ENCODE results near the gene WDR82. TPM values are rescaled to one million over a fixed set of nuclear protein-coding genes. Genes with fewer than 3 reads are reported as not detected.

Gene WDR82
- total and polyA plus RNA-seq, 5 donors from 2014 or later: 85.9 to 116 (median 109) TPM

GRCh38 chr3:52242039-52242438, 36.4 kb downstream of the WDR82 start:
- Histone ChIP-seq H3K9me3 (ENCODE audit: control insufficient read depth in 2 of 2, low read length in 2 of 2) (no peaks in the 10 kb centered on the region), H3K27me3 (ENCODE audit: control insufficient read depth, insufficient read depth, low read length) (no peaks in the 10 kb centered on the region), H3K36me3 (ENCODE audit: control insufficient read depth, insufficient read depth, low read length) (no peaks in the 10 kb centered on the region), H3K27ac (ENCODE audit: insufficient read depth, low read length, poor library complexity, severe bottlenecking) (peak overlapping the region; percentile 90), H3K4me1 (ENCODE audit: control insufficient read depth, insufficient read depth, low read length, poor library complexity, severe bottlenecking) (peaks cover 73% of the 10 kb centered on the region), H3K4me3 (ENCODE audit: low read depth, low read length) (no peak overlapping the region)
- H3K27me3 Mint-ChIP-seq: peaks cover 6% of the 10 kb centered on the region
- ATAC-seq (ENCODE audit: low read depth in 2 of 2) (no peak), DNase-seq (no peak)
- H3K4me3 Mint-ChIP-seq: peak overlapping the region in 2 of 4 donors; percentile 72 to 100
- H3K4me1 Mint-ChIP-seq: peaks cover 8 to 85% (median 59%) of the 10 kb centered on the region in 4 donors
- H3K27ac Mint-ChIP-seq: peak overlapping the region in 1 of 3 donors; percentile 62
- no peaks in the 10 kb centered on the region for H3K9me3 Mint-ChIP-seq
- H3K36me3 Mint-ChIP-seq: no peaks in the 10 kb centered on the region

DNA sequence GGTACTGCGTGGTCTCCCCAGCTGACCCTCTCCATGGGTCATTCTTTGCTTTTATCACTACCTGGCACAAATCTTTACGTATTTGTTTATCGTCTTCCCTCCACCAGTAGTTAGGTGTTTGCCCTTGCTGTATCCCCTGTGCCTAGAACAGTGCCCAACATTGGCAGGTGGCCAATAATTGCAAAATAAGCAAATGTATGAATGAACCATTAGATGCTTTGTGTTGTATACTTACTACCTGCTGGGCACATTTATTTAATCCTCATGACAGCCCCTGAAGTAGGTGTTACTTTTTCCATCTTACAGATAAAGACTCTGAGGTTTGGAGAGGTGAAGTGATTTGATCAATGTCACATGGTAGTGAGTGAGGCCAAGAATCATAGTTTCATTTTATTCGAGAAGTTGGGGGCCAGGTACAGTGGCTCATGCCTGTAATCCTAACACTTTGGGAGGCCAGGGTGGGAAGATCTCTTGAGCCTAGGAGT, 37.5 kb downstream of the WDR82 start:
- Mint-ChIP-seq H3K27me3 (peaks cover 6% of the 10 kb centered on the region), H3K4me1 (peaks cover 8 to 85% (median 54%) of the 10 kb centered on the region in 4 donors), H3K9me3 (no peaks in the 10 kb centered on the region), H3K4me3 (peak overlapping the region; percentile 97 to 100 (median 98)), H3K27ac (peak overlapping the region; percentile 70 to 97 (median 92)), H3K36me3 (no peaks in the 10 kb centered on the region)
- H3K4me3 ChIP-seq (ENCODE audit: low read depth, low read length): peak overlapping the region; percentile 80
- H3K27me3 ChIP-seq (ENCODE audit: control insufficient read depth, insufficient read depth, low read length): no peaks in the 10 kb centered on the region
- ATAC-seq (ENCODE audit: low read depth in 2 of 2) (no peak), DNase-seq (peak in 1 of 3 donors; percentile 34)
- H3K36me3 ChIP-seq (ENCODE audit: control insufficient read depth, insufficient read depth, low read length): no peaks in the 10 kb centered on the region
- H3K9me3 ChIP-seq (ENCODE audit: control insufficient read depth in 2 of 2, low read length in 2 of 2): no peaks in the 10 kb centered on the region
- H3K4me1 ChIP-seq (ENCODE audit: control insufficient read depth, insufficient read depth, low read length, poor library complexity, severe bottlenecking): peaks cover 73% of the 10 kb centered on the region
- peak overlapping the region; percentile 90 for H3K27ac ChIP-seq (ENCODE audit: insufficient read depth, low read length, poor library complexity, severe bottlenecking)

DNA sequence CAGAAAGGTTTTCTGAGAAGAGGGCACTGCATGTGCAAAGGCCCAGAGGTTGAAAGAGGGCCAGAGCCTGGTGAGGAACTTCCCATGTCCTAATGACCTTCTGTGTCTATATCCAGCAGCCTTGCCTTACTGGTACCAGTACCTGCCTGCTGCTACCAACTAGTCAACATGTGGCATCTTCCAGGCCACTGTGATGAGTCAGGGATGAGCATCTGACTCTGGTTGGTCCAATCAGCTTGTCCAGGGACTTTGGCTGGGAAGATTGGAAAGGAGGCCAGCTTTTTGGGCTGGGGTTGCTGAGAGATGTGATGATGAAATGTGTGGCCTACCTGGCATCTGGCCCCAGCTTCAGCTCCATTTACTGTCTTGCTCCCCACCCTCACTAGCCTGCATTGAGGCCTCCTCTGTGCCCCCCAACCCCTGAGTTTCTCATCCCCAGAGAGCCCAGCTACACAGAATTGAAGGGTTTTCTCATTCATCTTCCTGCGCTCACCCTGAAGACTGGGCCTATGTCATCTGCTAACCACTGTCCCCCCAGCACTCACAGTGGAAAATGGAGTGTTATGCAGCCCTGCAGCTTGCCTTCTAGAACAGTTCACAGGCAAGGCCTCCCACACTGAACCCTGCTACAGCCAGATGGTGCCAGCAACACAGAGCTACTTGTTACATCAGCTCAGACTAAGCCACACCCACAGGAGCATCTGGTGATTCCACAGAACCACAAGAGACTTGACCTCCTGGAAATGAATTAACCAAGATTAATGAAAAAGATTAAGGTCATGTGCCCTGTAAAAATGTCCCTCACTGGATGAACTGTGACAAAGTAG, 38.2 kb downstream of the WDR82 start:
- H3K27ac ChIP-seq (ENCODE audit: insufficient read depth, low read length, poor library complexity, severe bottlenecking): peak overlapping the region; percentile 90
- no peaks in the 10 kb centered on the region for H3K9me3 ChIP-seq (ENCODE audit: control insufficient read depth in 2 of 2, low read length in 2 of 2)
- H3K36me3 Mint-ChIP-seq: no peaks in the 10 kb centered on the region
- H3K9me3 Mint-ChIP-seq: no peaks in the 10 kb centered on the region
- peak overlapping the region; percentile 80 for H3K4me3 ChIP-seq (ENCODE audit: low read depth, low read length)
- H3K4me1 ChIP-seq (ENCODE audit: control insufficient read depth, insufficient read depth, low read length, poor library complexity, severe bottlenecking): peaks cover 74% of the 10 kb centered on the region
- no peaks in the 10 kb centered on the region for H3K27me3 ChIP-seq (ENCODE audit: control insufficient read depth, insufficient read depth, low read length)
- peaks cover 6% of the 10 kb centered on the region for H3K27me3 Mint-ChIP-seq
- peaks cover 2% of the 10 kb centered on the region for H3K36me3 ChIP-seq (ENCODE audit: control insufficient read depth, insufficient read depth, low read length)
- DNase-seq (peak in 2 of 3 donors; percentile 20 to 85), ATAC-seq (ENCODE audit: low read depth in 2 of 2) (peak in 1 of 2 donors; percentile 14)
- peak overlapping the region; percentile 70 to 97 (median 92) for H3K27ac Mint-ChIP-seq
- H3K4me1 Mint-ChIP-seq: peaks cover 8 to 89% (median 59%) of the 10 kb centered on the region in 4 donors
- peak overlapping the region; percentile 97 to 100 (median 98) for H3K4me3 Mint-ChIP-seq

DNA sequence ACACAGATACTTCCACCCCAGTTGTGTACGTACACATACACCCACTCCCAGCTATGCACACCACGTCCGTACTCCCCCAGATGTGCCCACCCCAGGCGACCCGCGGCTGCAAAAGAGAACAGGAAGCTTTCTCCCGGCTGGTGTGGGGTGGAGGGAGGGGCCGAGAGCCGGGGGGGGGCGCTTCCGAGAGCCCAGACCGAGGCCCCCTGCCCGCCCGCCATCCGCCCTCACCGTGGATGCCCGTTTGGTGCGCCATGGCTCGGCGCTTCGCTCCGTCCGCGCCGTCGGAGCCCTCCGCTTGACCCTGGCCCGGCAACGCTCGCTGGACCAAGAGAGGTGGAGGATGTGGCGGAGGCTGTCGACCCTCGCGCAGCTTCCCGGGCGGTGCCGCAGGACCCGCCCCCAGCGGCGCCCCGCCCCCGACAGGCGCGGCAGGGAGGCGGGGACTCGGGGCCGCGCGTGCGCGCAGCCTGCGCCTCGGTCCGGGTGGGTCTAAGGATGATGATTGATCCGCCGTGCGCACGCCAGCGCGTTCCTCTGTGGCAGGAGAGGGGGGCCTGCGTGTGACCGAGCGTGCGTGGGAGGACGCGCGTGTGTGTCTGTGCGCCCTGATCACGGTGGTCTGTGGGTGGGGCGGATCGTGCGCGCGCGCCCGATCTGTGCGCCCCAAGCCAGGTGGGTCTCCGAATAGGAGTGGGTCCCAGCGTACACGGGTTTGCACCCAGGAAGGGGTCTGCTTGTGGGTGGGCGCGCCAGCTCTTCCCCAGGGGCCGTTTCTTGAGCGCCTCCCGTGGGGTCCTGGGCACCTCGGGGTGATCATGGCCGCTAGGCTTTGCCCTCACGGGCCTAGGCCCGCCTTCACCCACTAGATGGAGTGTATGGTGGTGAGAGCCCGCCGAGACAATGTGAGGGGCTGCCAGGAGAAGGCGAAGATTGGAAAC, 39.4 kb downstream of the WDR82 start, which contains the start of gene TWF2:
Gene TWF2, minus strand, starts transcription at position 398 of the 941 bp plus-strand sequence. Its CDS starts 142 bp downstream, at position 256.
- ATAC-seq (ENCODE audit: low read depth in 2 of 2) (peak; percentile 84), DNase-seq (peak; percentile 84 to 90 (median 85))
- peak within 1 kb of the TSS; percentile 90 for H3K27ac ChIP-seq (ENCODE audit: insufficient read depth, low read length, poor library complexity, severe bottlenecking)
- H3K4me3 ChIP-seq (ENCODE audit: low read depth, low read length): peak within 1 kb of the TSS; percentile 97
- Mint-ChIP-seq H3K27me3 (peaks cover 6% of the 10 kb centered on the region), H3K4me1 (peaks cover 8 to 88% (median 56%) of the 10 kb centered on the region in 4 donors), H3K36me3 (no peaks in the 10 kb centered on the region), H3K27ac (peak within 1 kb of the TSS; percentile 92 to 98 (median 97)), H3K4me3 (peak within 1 kb of the TSS; percentile 97 to 100 (median 98)), H3K9me3 (no peaks in the 10 kb centered on the region)
- no peaks in the 10 kb centered on the region for H3K27me3 ChIP-seq (ENCODE audit: control insufficient read depth, insufficient read depth, low read length)
- H3K4me1 ChIP-seq (ENCODE audit: control insufficient read depth, insufficient read depth, low read length, poor library complexity, severe bottlenecking): peaks cover 72% of the 10 kb centered on the region
- peaks cover 14% of the 10 kb centered on the region for H3K36me3 ChIP-seq (ENCODE audit: control insufficient read depth, insufficient read depth, low read length)
- no peaks in the 10 kb centered on the region for H3K9me3 ChIP-seq (ENCODE audit: control insufficient read depth in 2 of 2, low read length in 2 of 2)

GRCh38 chr3:52238193-52238760, 40.2 kb downstream of the WDR82 start:
- Histone ChIP-seq H3K27ac (ENCODE audit: insufficient read depth, low read length, poor library complexity, severe bottlenecking) (peak overlapping the region; percentile 90), H3K9me3 (ENCODE audit: control insufficient read depth in 2 of 2, low read length in 2 of 2) (no peaks in the 10 kb centered on the region), H3K36me3 (ENCODE audit: control insufficient read depth, insufficient read depth, low read length) (peaks cover 18% of the 10 kb centered on the region), H3K27me3 (ENCODE audit: control insufficient read depth, insufficient read depth, low read length) (no peaks in the 10 kb centered on the region), H3K4me3 (ENCODE audit: low read depth, low read length) (peak overlapping the region; percentile 97), H3K4me1 (ENCODE audit: control insufficient read depth, insufficient read depth, low read length, poor library complexity, severe bottlenecking) (peaks cover 70% of the 10 kb centered on the region)
- H3K9me3 Mint-ChIP-seq: no peaks in the 10 kb centered on the region
- H3K4me1 Mint-ChIP-seq: peaks cover 8 to 88% (median 54%) of the 10 kb centered on the region in 4 donors
- peak overlapping the region; percentile 96 to 100 (median 98) for H3K4me3 Mint-ChIP-seq
- H3K36me3 Mint-ChIP-seq: no peaks in the 10 kb centered on the region
- ATAC-seq (ENCODE audit: low read depth in 2 of 2) (no peak), DNase-seq (no peak)
- H3K27ac Mint-ChIP-seq: peak overlapping the region; percentile 77 to 98 (median 97)
- peaks cover 6% of the 10 kb centered on the region for H3K27me3 Mint-ChIP-seq

- H3K27ac Mint-ChIP-seq: peak overlapping the region; percentile 69 to 98 (median 91)
- H3K4me1 Mint-ChIP-seq: peaks cover 8 to 90% (median 52%) of the 10 kb centered on the region in 4 donors
- peaks cover 23% of the 10 kb centered on the region for H3K36me3 ChIP-seq (ENCODE audit: control insufficient read depth, insufficient read depth, low read length)
- ATAC-seq (ENCODE audit: low read depth in 2 of 2): no peak
- DNase-seq: no peak
- no peaks in the 10 kb centered on the region for H3K9me3 ChIP-seq (ENCODE audit: control insufficient read depth in 2 of 2, low read length in 2 of 2)
- peak overlapping the region; percentile 96 to 100 (median 98) for H3K4me3 Mint-ChIP-seq
- H3K27me3 Mint-ChIP-seq: peaks cover 6% of the 10 kb centered on the region
- H3K27ac ChIP-seq (ENCODE audit: insufficient read depth, low read length, poor library complexity, severe bottlenecking): peak overlapping the region; percentile 29
- H3K27me3 ChIP-seq (ENCODE audit: control insufficient read depth, insufficient read depth, low read length): no peaks in the 10 kb centered on the region
- H3K4me3 ChIP-seq (ENCODE audit: low read depth, low read length): peak overlapping the region; percentile 97
- no peaks in the 10 kb centered on the region for H3K36me3 Mint-ChIP-seq
- H3K4me1 ChIP-seq (ENCODE audit: control insufficient read depth, insufficient read depth, low read length, poor library complexity, severe bottlenecking): peaks cover 76% of the 10 kb centered on the region
- H3K9me3 Mint-ChIP-seq: no peaks in the 10 kb centered on the region
Observed at GRCh38 chr3:52237657-52238172, 40.7 kb downstream of the WDR82 start.
